OCI-LY7 (cell line): Measurements from ENCODE around the gene NPHP1. TPM values are rescaled to one million over a fixed set of nuclear protein-coding genes. Genes with fewer than 3 reads are reported as not detected.

ENCODE experiments used
- BruUV-seq: library from RNA; stranded (reverse); fragments of 400-500 nt; replicated peaks from 2 replicates; lab custom pipeline; 2021; lab: Mats Ljungman, UMichigan
- CTCF ChIA-PET: fragments of 300-600 bp; sonication (Branson Sonifier 250); formaldehyde crosslinking; loops from one replicate; lab custom pipeline; 2022; ENCODE audit warnings: antibody characterized with exemption; ENCODE audit not compliant: unreplicated experiment; lab: Charles Lee
- POLR2A ChIA-PET: fragments of 300-600 bp; sonication (Branson Sonifier 250); formaldehyde crosslinking; loops from one replicate; lab custom pipeline; 2022; ENCODE audit warnings: antibody characterized with exemption; lab: Charles Lee
- DNase-seq: peaks from one replicate; pipeline ENCODE4 v3.0.0-alpha.2; 2015; ENCODE audit warnings: low spot score
- H2AFZ ChIP-seq: fragments of 200-600 bp; sonication (generic), shearing (Covaris generic); 2 replicates; pipeline ENCODE4 v1.6.1; 2014; ENCODE audit warnings: mild to moderate bottlenecking, antibody characterized with exemption, low read length, moderate library complexity
- H3K27ac ChIP-seq: fragments of 200-600 bp; sonication (generic); 2 replicates; pipeline ENCODE4 v1.5.1; 2014; ENCODE audit warnings: mixed run types, low read depth, mild to moderate bottlenecking, moderate library complexity, low read length, inconsistent platforms; ENCODE audit not compliant: poor library complexity, severe bottlenecking
- H3K36me3 ChIP-seq: fragments of 200-600 bp; sonication (generic); 2 replicates; pipeline ENCODE4 v1.6.1; 2014; ENCODE audit warnings: mild to moderate bottlenecking, antibody characterized with exemption, low read length, moderate library complexity, mixed read lengths; ENCODE audit not compliant: insufficient read depth
- H3K4me1 ChIP-seq: fragments of 200-600 bp; sonication (generic); 2 replicates; pipeline ENCODE4 v1.5.1; 2014; ENCODE audit warnings: mild to moderate bottlenecking, low read length; ENCODE audit not compliant: insufficient read depth, poor library complexity, severe bottlenecking
- H3K4me2 ChIP-seq: fragments of 200-600 bp; sonication (generic); 2 replicates; pipeline ENCODE4 v1.6.1; 2014; ENCODE audit warnings: mild to moderate bottlenecking, low read length
- H3K4me3 ChIP-seq: fragments of 200-600 bp; sonication (generic); 2 replicates; pipeline ENCODE4 v1.5.1; 2014; ENCODE audit warnings: mild to moderate bottlenecking, low read depth, low read length; ENCODE audit not compliant: poor library complexity, severe bottlenecking
- H3K79me2 ChIP-seq: fragments of 200-600 bp; sonication (generic); 2 replicates; pipeline ENCODE4 v1.6.1; 2016; ENCODE audit warnings: low read depth, mild to moderate bottlenecking, low read length, moderate library complexity, mixed read lengths; ENCODE audit not compliant: insufficient read depth
- H3K9me2 ChIP-seq: fragments of 200-600 bp; sonication (generic); 2 replicates; pipeline ENCODE4 v1.6.1; 2016; ENCODE audit warnings: mild to moderate bottlenecking, low read length, mixed read lengths; ENCODE audit not compliant: insufficient read depth
- H3K9me3 ChIP-seq: fragments of 200-600 bp; sonication (generic); 2 replicates; pipeline ENCODE4 v1.6.1; 2014; ENCODE audit warnings: mild to moderate bottlenecking, mixed run types, low read length, mixed read lengths
- H4K20me1 ChIP-seq: fragments of 200-600 bp; sonication (generic); 2 replicates; pipeline ENCODE4 v1.6.1; 2014; ENCODE audit warnings: mild to moderate bottlenecking, antibody characterized with exemption, low read length, moderate library complexity, mixed read lengths; ENCODE audit not compliant: insufficient read depth
- EZH2phosphoT487 ChIP-seq: fragments of 200-600 bp; sonication (generic); IDR thresholded peaks from 2 replicates; pipeline ENCODE4 v1.6.1; 2018; ENCODE audit warnings: low read depth, borderline replicate concordance, mild to moderate bottlenecking, mixed run types, antibody characterized with exemption, low read length, moderate library complexity, mixed read lengths
- intact Hi-C: fragments of 100-400 bp; cut with micrococcal nuclease; formaldehyde crosslinking; loops from one replicate; pipeline ENCODE4 v1.10.0; 2022; ENCODE audit not compliant: unreplicated experiment
- total RNA-seq, 2 experiments: library from RNA; depleted of rRNA in 1 of 2; stranded (reverse); fragments of >200 nt in 1 of 2; shearing (Covaris generic) in 1 of 2; gene quantifications; 2 replicates each; pipeline ENCODE4 v1.2.3, GENCODE V29; 2014 to 2022
- TF ChIP-seq, protein P1 (sequence below): fragments of 200-600 bp; sonication (generic); conservative IDR thresholded peaks from 2 replicates; pipeline ENCODE4 v1.5.1; 2014; ENCODE audit warnings: mild to moderate bottlenecking, antibody characterized with exemption, low read length, moderate library complexity, mixed read lengths

Gene NPHP1
- total RNA-seq, 2 experiments from 2014 or later = 1.6 to 2.0 TPM

DNA sequence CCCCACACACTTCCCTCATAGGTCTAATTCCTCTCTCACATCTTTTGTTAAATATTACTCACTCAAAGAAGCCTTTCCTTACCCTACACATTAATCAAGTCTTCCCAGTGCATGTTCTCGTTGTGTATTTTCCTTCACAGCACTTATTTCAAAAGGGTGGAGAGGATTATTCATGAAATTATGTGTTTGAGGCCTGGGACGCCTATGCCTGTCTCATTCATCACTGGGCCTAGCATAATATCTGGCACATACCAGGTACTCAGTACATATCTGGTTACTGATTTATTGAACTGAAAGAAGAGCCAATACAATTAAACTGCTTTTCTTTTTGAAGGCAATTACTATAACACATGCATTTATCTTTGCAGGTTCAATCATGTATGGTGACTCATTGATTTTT is 74.1 kb downstream of the NPHP1 start:
- POLR2A ChIA-PET = no interaction called here
- H4K20me1 ChIP-seq = no peaks in the 10 kb centered on the region
- BruUV-seq = no TSS peak
- H3K9me2 ChIP-seq = no peaks in the 10 kb centered on the region
- no peak overlapping the region for H2AFZ ChIP-seq
- no peak overlapping the region for H3K4me3 ChIP-seq
- TF ChIP-seq, protein P1, sequence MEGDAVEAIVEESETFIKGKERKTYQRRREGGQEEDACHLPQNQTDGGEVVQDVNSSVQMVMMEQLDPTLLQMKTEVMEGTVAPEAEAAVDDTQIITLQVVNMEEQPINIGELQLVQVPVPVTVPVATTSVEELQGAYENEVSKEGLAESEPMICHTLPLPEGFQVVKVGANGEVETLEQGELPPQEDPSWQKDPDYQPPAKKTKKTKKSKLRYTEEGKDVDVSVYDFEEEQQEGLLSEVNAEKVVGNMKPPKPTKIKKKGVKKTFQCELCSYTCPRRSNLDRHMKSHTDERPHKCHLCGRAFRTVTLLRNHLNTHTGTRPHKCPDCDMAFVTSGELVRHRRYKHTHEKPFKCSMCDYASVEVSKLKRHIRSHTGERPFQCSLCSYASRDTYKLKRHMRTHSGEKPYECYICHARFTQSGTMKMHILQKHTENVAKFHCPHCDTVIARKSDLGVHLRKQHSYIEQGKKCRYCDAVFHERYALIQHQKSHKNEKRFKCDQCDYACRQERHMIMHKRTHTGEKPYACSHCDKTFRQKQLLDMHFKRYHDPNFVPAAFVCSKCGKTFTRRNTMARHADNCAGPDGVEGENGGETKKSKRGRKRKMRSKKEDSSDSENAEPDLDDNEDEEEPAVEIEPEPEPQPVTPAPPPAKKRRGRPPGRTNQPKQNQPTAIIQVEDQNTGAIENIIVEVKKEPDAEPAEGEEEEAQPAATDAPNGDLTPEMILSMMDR = no peak
- TF ChIP-seq EZH2phosphoT487 = no peak
- intact Hi-C loops = no loop called here
- no peaks in the 10 kb centered on the region for H3K79me2 ChIP-seq
- CTCF ChIA-PET = no interaction called here
- no peak overlapping the region for H3K27ac ChIP-seq
- H3K9me3 ChIP-seq = 0 out of 2 replicates have a peak, but pooled peaks cover 4% of the 10 kb centered on the region
- DNase-seq = no peak
- H3K36me3 ChIP-seq = no peaks in the 10 kb centered on the region
- no peak overlapping the region for H3K4me2 ChIP-seq
- no peaks in the 10 kb centered on the region for H3K4me1 ChIP-seq

DNA sequence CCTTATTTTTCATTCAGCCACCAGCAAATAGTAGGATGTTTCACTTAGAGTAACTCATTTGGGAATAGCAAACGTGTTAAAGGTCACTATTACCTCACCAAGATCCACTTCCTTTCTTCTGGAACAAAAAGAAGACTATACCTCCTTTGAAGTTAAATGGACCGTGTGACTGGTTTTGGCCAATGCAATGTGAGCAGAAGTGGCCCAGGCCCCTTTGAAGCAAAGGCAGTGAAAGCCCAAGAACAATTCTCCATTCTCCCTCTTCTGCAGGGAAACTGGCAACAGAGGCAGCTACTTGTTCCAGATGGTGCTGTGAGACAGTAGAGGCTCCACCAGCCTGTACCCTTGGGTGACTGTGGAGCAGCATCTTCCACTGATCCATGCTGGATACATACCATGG is 77.9 kb downstream of the NPHP1 start:
- no peak for DNase-seq
- H3K4me3 ChIP-seq = no peak overlapping the region
- H3K4me2 ChIP-seq = no peak overlapping the region
- no TSS peak for BruUV-seq
- H3K79me2 ChIP-seq = no peaks in the 10 kb centered on the region
- H3K9me2 ChIP-seq = no peaks in the 10 kb centered on the region
- H3K9me3 ChIP-seq = no peaks in the 10 kb centered on the region
- no peak overlapping the region for H3K27ac ChIP-seq
- POLR2A ChIA-PET = no interaction called here
- CTCF ChIA-PET = no interaction called here
- no peaks in the 10 kb centered on the region for H3K36me3 ChIP-seq
- H2AFZ ChIP-seq = no peak overlapping the region
- H3K4me1 ChIP-seq = no peaks in the 10 kb centered on the region
- no peak for TF ChIP-seq EZH2phosphoT487
- TF ChIP-seq, protein P1 = no peak
- intact Hi-C loops = no loop called here
- H4K20me1 ChIP-seq = no peaks in the 10 kb centered on the region

DNA sequence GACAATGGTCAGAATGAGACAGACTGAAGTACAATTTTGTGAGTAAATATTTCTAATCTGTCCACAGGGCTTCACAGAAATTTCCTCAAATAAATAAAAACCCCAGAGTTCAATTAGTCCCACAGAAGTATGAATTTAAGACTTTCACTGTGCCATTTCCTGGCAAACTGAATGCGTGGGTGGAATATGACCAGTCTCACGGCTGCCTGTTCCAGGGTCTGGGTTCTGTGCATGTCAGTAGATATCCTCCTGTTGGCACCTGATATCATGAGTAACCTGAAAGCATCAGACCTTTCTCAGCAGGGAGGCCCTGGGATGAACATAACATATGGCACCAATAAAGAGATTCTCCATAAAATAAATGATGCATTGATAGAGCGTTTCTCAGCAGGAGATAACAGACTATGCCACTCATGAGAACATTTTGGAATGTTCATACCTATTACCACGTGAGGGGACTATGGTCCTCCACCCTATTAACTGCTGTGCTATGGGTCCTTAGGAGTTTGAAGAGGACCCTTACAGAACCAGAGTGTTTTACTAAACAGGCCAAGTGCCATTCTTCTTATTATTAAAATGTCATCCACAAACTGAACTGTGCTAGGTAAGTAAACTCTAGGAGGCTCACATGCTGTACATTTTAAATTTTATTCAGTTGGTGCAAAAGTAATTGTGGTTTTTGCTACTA is 78.6 kb downstream of the NPHP1 start:
- H3K27ac ChIP-seq = no peak overlapping the region
- H3K4me3 ChIP-seq = no peak overlapping the region
- no peaks in the 10 kb centered on the region for H4K20me1 ChIP-seq
- CTCF ChIA-PET = no interaction called here
- no peak for DNase-seq
- intact Hi-C loops = no loop called here
- no peaks in the 10 kb centered on the region for H3K9me2 ChIP-seq
- H3K4me2 ChIP-seq = no peak overlapping the region
- H3K9me3 ChIP-seq = no peaks in the 10 kb centered on the region
- POLR2A ChIA-PET = no interaction called here
- H3K36me3 ChIP-seq = no peaks in the 10 kb centered on the region
- H2AFZ ChIP-seq = no peak overlapping the region
- TF ChIP-seq EZH2phosphoT487 = no peak
- TF ChIP-seq, protein P1 = no peak
- H3K79me2 ChIP-seq = no peaks in the 10 kb centered on the region
- no TSS peak for BruUV-seq
- H3K4me1 ChIP-seq = no peaks in the 10 kb centered on the region
